GM19463 (cell line): ENCODE results near the gene GID4.

Experiments
- ATAC-seq: cut with Tn5 transposase; IDR thresholded peaks from one replicate; pipeline ENCODE4 v1.9.1; 2021; ENCODE audit warnings: mild to moderate bottlenecking, moderate library complexity; ENCODE audit not compliant: unreplicated experiment

The GID4 gene

GRCh38 chr17:18016426-18016825 is 22.8 kb upstream of the GID4 start:
- ATAC-seq: no peak

GRCh38 chr17:18017958-18018357 is 21.2 kb upstream of the GID4 start:
- no peak for ATAC-seq

- no peak for ATAC-seq
Observed at GRCh38 chr17:18018411-18018921, 20.7 kb upstream of the GID4 start.

DNA sequence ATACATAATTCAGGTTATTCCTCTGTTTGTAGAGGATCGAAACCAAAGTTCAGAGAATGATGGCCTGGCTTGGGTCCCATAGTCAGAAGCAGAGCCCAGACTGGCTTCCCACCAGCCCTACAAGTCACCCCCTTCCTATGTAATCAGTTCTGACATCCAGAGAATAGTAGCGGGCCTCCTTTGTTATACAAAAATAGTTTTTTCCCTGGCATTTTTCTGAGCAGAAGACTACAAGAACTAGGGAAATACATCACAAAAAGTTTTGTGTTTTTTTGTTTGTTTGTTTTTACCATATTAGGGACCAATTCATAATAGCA is 19.4 kb upstream of the GID4 start:
- ATAC-seq: no peak

GRCh38 chr17:18020971-18021370 is 18.2 kb upstream of the GID4 start:
- ATAC-seq: no peak

GRCh38 chr17:18021372-18021771 is 17.8 kb upstream of the GID4 start:
- no peak for ATAC-seq

GRCh38 chr17:18025241-18025944 is 13.8 kb upstream of the GID4 start:
- ATAC-seq: peak; percentile 67

DNA sequence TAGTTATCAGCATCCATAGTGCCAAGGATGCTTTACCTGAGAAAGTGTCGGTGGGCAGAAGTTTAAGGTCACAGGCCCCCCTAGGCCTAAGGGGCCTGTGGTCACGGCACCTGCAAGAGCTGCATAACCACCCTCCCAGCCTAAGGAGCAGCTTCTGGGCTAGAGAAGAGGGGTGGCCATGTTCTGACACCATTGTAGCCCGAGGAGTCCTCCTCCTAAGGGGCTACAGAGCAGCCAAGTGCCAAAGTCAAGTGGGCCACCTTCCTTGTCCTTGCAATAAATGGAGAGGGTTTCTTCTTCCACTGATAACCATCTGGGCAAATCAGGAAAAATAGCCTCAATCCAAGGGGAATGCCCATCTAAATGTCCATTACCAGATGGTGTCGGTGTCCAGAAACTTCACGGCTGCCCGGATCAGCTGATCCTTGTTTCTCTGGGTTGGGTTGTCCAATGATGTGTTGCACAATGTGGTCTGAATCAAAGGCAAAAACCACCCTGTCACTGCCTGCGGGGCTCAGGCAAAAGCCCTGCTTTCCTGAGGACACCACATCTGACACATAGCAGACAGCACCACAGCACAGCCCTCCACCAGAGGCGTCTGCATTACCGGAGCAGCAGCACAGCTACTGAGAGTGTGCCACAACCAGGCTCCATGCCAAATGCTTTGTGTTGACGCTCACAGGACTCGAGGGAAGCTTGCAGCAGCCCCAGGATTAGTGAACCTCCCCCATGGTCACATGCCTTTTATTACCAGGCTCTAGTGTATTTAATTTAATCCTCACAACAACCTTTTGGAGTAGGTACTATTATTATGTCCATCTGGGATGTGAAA is 13.0 kb upstream of the GID4 start:
- ATAC-seq: peak; percentile 12

DNA sequence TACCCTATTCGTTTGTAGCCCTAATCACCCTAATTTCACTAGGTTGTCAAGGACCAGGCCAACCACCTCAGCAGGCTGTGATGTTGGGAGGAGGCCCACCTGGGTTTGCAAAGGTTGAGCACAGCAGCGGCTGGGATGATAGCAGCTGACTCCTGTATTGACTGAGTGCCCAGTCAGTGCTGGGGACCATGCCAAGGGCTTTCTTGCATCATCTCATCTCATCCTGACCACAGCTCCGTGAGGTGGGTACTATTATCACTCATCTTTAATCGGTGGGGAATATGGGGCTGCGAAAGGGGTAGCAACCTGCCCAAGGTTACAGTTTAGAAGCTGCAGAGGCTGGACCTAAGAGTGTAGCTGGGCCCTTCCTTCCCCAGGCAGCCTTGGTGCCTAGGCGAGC is 11.9 kb upstream of the GID4 start:
- ATAC-seq: no peak

GRCh38 chr17:18028114-18028951 is 10.9 kb upstream of the GID4 start:
- ATAC-seq: no peak

GRCh38 chr17:18028952-18029540 is 10.2 kb upstream of the GID4 start:
- no peak for ATAC-seq

GRCh38 chr17:18031955-18032354 is 7.3 kb upstream of the GID4 start:
- ATAC-seq: no peak

DNA sequence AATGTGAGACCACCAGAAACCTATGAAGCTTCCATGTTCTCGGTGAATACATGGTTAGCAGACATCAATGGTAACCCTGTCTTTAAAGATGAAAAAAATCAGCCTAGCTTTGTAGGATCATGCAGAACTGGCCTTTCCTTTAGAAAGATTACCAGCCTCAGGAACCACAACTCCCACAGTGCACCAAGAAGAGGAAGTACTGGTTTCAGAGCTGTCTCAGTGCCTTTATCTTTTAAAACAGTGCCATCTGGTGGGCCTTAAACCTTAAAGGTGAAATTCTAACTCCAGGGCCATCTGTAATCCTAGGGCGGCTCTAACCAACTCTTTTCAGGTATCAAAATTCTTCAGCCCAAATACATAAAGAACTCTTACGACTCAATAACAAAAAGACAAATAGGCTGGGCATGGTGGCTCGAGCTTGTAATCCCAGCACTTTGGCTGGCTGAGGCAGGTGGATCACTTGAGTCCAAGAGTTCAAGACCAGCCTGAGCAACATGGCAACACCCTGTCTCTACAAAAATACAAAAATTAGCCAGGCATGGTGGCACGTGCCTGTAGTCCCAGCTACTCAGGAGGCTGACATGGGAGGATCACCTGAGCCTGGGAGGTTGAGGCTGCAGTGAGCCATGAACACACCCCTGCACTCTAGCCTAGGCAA is 5.6 kb upstream of the GID4 start:
- ATAC-seq: peak; percentile 63

DNA sequence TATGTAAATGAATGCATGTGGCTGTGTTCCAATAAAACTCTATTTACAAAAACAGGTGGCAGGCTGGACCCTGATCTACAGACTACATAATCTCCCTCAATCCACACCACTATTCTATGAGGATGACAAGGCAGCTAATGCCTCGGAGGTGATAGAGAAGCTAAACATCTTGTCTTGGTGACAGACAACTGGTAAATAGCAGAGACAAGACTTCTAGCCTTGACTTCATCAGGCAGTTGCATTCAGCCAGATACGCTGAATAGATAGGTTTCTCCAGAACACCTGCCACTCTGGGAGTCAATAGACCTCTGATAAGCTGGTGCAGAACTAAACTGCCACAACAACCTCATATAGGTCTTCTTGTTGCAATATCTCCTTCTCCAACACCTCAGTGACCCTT is 3.5 kb upstream of the GID4 start:
- ATAC-seq: no peak

DNA sequence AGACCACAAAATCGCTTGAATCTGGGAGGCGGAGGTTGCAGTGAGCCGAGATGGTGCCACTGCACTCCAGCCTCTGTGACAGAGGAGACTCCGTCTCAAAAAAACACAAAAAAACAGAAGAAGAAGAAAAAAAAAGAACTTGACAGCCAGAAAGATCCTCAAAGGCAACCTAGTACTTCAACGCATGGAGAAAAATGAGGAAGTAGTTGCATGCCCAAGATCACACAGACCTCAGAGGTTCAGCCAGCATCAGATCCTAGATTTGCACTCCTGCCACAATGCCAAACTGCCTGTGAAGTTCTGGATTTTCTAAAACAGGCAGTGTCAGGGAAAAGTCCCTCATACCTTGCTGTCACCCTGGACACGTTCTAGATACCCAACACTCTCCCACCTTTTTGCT is 1.7 kb upstream of the GID4 start:
- no peak for ATAC-seq

DNA sequence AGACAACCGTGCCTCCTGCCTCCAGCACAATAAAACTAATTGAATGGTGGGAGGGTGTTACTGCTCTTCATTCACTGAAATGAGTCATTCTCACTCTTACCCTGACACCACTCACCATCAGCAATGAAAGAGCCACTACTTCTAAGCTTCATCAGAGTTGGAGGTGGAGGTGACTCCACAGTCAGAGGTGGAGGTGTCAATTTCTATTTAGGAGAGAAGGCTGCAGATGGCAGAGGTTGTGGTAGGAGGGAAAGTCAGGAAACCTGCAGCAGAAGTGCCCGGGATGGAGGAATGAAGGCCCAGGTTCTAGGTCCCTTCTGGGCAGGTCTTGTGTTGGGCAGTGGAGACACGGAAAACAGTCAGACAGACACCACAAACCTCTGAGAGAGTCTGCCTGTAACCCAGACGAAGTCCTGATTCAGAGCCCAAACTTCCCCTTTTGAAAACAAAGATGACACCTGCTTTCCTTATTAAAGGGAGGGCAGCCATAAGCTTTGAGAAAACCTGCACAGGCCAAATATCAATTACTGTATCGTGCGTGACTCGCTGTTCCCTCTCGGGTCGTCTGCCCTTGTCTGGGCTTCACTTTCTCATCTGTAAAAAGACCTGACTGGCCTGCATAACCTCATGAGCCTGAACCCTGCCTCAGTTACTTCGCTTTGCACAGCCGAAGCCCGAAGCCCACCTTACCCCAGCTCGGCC is 908 bp upstream of the GID4 start:
- no peak for ATAC-seq

GRCh38 chr17:18039535-18040260 is 490 bp downstream of the GID4 start:
- peak; percentile 28 for ATAC-seq

- ATAC-seq: no peak
Observed at GRCh38 chr17:18040261-18040858, 1.2 kb downstream of the GID4 start.

DNA sequence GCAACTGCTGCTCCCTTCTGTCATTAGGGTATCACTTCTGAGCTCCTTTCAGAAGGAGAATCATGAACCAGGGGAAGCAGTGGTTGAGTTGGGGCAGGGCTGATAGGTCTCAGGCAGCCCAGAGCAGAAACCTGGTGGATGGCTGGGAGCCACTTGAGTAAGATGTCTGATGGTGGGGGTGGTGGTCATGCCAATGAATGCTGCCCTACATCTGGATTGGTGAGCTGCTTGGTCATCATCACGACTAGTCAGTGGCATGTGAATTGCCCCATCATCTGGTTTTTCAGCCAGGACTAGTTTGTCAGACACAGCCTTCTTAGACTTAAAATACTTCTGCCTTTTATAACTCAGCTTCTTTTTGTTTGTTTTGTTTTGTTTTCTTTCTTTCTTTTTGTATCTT is 2.6 kb downstream of the GID4 start:
- no peak for ATAC-seq
